Measurements from ENCODE around the gene MEIS2.
"Not testable (repeated sequence)": the region's sequence is repeated elsewhere in the genome, so short reads cannot be mapped to it uniquely, and the experiment has no call there.

MEIS2 gene

GRCh38 chr15:37004373-37004869 is 95.9 kb downstream of the MEIS2 start:
- DNase-seq = no peak

- DNase-seq = no peak
These were observed 98.2 kb downstream of the MEIS2 start for GRCh38 chr15:37002041-37002672.

- no peak for DNase-seq
These were observed 98.9 kb downstream of the MEIS2 start for GRCh38 chr15:37001417-37001816.

- no peak for DNase-seq
These were observed 100.6 kb downstream of the MEIS2 start for GRCh38 chr15:36999778-37000177.

DNA sequence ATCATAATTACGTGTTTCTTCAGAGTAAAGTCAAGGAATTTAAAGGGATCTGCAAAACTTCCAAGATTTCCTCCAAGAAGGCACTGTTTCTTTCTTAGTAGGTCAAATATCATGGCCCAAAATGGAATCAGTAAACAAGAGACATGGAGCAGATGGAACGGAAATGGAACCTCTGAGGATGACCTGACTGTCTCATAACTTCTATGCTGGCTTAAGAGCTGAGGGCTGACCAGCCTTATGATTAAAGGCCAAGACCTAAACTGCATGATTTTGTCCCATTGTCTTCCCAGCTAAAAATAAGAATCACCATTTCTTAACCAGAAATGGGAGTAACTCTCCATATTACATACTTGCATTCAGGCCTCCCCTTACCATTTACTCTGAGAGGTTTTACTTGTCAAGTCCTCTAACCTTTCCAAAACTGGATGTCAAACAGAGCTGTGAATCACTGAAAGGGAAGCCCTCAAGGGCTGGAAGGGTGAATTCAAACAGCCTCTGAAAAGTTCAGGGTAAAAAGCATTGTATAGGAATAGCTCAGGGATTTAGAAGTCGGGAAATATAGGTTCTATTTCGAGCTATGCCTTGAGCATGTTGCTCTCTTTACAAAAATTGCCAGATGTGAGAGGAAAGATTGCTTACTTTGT is 103.7 kb downstream of the MEIS2 start:
- DNase-seq = no peak

GRCh38 chr15:36996121-36996520 is 104.2 kb downstream of the MEIS2 start:
- no peak for DNase-seq

GRCh38 chr15:36994790-36995189 is 105.6 kb downstream of the MEIS2 start:
- no peak for DNase-seq

GRCh38 chr15:36992454-36992853 is 107.9 kb downstream of the MEIS2 start:
- DNase-seq = no peak

DNA sequence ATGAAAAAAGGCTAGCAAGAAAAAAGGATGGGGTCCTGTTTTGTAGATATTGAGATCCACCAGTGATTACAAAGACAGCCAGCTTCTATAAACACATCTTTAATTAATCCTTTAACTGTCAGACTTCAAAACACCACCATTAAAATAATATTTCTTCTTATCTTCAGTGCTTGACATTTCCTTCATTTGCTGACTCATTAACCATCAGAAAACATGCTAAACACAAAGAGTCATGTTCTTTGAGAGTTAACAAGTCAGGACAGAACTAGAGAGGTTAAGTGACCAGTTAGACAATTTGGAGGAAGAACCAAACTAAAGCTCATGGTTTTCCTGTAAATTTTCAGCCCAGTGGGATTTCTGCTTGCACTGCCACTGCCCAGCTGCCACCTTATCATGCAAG is 111.4 kb downstream of the MEIS2 start:
- DNase-seq = no peak

GRCh38 chr15:36982430-36982829 is 117.9 kb downstream of the MEIS2 start:
- DNase-seq = no peak

GRCh38 chr15:36980281-36980680 is 120.1 kb downstream of the MEIS2 start:
- DNase-seq = not testable (repeated sequence)

GRCh38 chr15:36978625-36979024 is 121.7 kb downstream of the MEIS2 start:
- DNase-seq = no peak

DNA sequence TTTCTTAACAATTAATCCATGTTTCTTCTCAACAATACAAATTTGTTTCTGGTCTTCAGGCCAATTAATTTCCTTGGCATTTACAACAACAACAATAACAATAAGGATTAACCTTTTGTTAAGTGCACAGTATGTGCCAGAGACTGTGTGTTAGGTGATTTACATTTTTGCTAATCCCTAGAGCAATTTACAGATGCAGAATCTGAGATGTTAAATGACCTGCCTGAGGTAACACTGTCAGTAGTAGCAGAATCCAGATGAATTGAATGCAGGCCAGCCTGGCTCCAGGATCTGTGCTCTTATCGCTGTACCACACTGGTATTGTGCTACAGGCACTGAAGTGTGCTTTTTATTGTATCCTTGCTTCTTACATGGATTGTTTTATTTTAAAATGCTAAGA is 122.2 kb downstream of the MEIS2 start:
- no peak for DNase-seq

- DNase-seq = no peak
These were observed 122.7 kb downstream of the MEIS2 start for GRCh38 chr15:36977659-36978058.

DNA sequence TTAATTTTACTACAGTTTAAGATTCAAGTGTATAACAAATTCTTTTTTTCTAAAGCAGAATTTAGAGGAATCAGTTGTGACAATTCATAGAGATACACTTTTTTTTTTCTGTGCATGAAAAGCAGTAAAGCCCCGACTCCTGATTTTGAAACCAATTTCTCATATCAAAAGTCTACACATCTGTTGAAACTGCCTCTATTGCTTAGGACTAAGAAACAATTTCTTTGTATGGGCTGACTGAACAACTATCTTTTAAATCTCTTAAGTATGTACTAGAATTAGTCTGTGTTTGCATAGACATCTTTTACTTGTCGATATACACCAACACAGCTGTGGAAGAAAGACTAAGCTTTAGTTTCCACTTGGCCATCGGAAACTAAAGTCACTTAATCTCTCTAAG is 127.6 kb downstream of the MEIS2 start:
- no peak for DNase-seq

GRCh38 chr15:36970522-36970921 is 129.8 kb downstream of the MEIS2 start:
- no peak for DNase-seq

GRCh38 chr15:36967929-36968328 is 132.4 kb downstream of the MEIS2 start:
- DNase-seq = no peak

GRCh38 chr15:36966708-36967107 is 133.6 kb downstream of the MEIS2 start:
- no peak for DNase-seq

DNA sequence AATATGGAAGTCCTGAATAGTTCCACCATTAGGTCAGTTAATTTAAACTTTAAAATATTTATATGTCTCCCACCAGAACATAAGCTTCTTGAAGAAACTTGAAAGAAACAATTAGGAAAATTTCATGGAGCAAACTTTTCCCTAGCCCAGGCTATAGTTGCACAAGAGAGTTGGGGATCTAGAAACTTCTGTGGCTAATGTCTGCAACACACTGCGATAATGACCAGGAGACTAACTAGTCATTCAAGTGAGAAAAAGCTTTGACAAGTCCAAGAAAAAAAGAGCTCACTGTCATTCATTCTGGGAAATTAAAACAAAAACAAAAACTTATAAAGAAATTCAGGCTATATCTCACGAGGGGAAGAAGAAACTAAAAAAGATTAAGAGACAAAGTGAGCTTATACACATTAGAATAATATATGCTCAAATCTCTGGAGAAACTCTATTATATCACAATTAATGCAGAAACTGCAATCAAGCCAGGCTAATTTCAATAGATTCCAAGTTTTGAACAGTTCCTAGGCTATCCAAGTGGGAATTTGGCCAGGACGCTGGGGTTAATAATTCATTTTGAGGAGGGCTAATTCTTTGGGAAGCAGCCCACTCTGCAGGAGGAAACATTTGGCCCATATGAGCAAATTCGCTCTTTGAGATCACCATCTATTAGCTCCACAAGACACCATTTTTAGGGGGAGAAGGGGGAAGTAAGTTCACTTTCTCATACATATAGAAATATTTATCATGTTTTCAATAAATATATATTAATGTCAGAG is 134.6 kb downstream of the MEIS2 start:
- DNase-seq = no peak

DNA sequence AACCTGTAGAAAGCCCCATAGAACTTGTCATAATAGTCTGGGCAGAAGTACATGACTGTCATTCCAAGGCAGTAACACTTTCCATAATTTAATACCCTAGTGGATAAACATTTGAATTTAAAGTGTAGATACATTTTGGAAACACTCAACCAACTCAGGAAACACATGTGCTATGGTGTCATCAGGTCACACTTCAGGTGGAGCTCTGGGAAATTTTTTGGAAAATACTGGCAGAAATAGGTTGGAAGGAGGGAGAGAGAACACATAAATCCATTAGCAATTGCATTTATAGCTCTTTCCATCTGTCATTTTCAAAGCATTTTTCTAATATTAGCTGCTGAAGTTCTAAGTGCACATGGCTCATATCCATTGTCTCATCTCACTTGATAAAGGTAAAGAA is 135.7 kb downstream of the MEIS2 start:
- DNase-seq = no peak

- DNase-seq = no peak
These were observed 138.4 kb downstream of the MEIS2 start for GRCh38 chr15:36961956-36962355.

GRCh38 chr15:36960947-36961227 is 139.5 kb downstream of the MEIS2 start:
- DNase-seq = no peak

DNA sequence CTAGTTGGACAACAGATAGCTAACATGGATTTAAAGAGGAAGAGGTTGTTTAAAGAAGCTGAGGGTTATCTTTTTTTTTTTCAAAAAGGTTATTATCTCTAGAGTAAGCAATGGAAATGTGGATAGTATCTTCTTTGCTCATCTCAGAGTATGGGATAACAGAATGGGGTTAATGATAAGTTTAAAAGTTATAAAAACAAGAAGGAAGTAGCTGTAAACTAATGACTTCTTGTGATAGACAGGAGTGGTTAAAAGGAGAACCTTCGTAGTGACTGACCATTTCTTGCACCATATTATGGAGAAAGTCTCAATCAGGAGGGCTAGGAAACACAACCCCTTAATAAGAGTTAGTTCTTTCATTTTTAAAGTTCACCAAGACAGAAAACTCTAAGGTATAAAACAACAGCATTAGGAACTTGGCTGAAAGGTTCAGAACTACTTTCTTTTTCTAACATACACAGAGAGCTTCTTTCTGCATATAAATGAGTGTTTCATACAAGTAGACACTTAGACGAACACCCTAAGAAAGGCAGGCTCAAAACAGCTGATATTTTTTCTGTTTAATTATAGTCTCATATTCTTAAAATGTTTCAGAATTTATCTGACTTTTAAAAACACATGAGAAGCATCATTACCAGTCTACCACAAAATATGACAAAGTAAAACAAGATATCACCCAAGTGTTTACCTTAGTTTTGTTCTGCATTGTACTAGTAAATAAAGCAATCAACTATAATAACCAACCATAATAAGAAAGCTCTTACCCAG is 140.0 kb downstream of the MEIS2 start:
- DNase-seq = no peak

- DNase-seq = no peak
These were observed 140.6 kb downstream of the MEIS2 start for GRCh38 chr15:36959746-36960145.
